Measurements from ENCODE around the gene MTMR11. TPM values are rescaled to one million over a fixed set of nuclear protein-coding genes. Genes with fewer than 3 reads are reported as not detected.
A peak's percentile ranks its signal among the peaks of the same experiment; 100 is the strongest.

MTMR11 gene
- total and polyA plus RNA-seq, 9 of the 15 experiments (the other 6 are each of a cell fraction or from before 2014, with no cell fraction given), result 0.09 to 1.6 (median 0.51) TPM

DNA sequence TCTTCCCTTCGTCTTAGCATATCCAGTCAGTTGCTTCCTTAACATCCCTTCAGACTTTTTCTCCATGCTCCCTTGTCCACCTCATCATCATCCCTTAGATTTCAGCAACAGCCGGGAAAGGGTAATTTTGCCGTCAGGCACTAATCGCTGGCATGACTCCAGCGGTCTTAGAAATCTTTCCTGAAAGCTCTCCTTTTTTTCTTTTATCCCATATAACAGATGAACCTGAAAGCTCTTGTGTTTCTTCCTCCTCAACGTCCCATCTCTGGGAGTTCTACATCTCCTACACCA is 47.7 kb downstream of the MTMR11 start:
- H3K9me3 ChIP-seq (replicated peaks; ENCODE audit: control insufficient read depth, insufficient read depth, low read depth, low read length), result no peaks in the 10 kb centered on the region
- ATAC-seq, result no peak
- no peak for FAIRE-seq
- H3K9me1 ChIP-seq (ENCODE audit: control insufficient read depth, insufficient read depth, low read length), result no peaks in the 10 kb centered on the region
- peak overlapping the region; percentile 64 for H3K4me3 ChIP-seq
- peak overlapping the region; percentile 95 for H2AFZ ChIP-seq (ENCODE audit: low read depth, low read length)
- in situ Hi-C loops (cut with MboI) (loop anchor here (5.0 kb wide), 1 partner anchor 47 kb away; a partner anchor contains a TSS), intact Hi-C loops (cut with micrococcal nuclease) (loop anchor here (1.0 to 2.0 kb wide), 3 partner anchors 38 to 162 kb away; partner anchors contain the start of gene SF3B4)
- peaks cover 19% of the 10 kb centered on the region for H4K20me1 ChIP-seq (replicated peaks; ENCODE audit: control insufficient read depth, insufficient read depth, low read length)
- H3K27me3 ChIP-seq (ENCODE audit: control insufficient read depth in 2 of 2, insufficient read depth in 2 of 2, low read length in 2 of 2), result no peaks in the 10 kb centered on the region
- no TSS peak for BruUV-seq (replicated peaks)
- peak in 1 of 4 experiments; percentile 50 for DNase-seq (ENCODE audit: extremely low read depth in 1 of 4, low spot score in 3 of 4)
- H3K4me2 ChIP-seq (ENCODE audit: insufficient read depth, low read length), result peak overlapping the region; percentile 99
- POLR2A ChIA-PET, result interaction anchor here (0.7 to 5.9 kb wide), 19 partner anchors 8 to 411 kb away, joined by 3 to 71 read pairs (median 19); partner anchors contain the start of genes MTMR11, OTUD7B, SF3B4 and VPS45
- CTCF ChIA-PET (ENCODE audit: low intra/inter-chr PET ratio), result interaction anchor here (1.3 to 1.9 kb wide), 2 partner anchors 53 to 298 kb away, joined by 4 to 8 read pairs; no protein-coding TSS in a partner anchor
- H3K9ac ChIP-seq (ENCODE audit: insufficient read depth in 1 of 2, low read depth in 2 of 2, low read length in 2 of 2), result peak overlapping the region; percentile 86 to 95; a peak in 3 of 4 replicates
- 0% methylated on average over 6 of the region's 6 CpGs for WGBS (ENCODE audit: insufficient coverage, low coverage, missing lambda C conversion rate)
- H3K4me1 ChIP-seq (replicated peaks in 1 of 2; ENCODE audit: control insufficient read depth in 2 of 2, insufficient read depth in 2 of 2, low read length in 2 of 2), result peaks cover 8 to 17% of the 10 kb centered on the region in 2 experiments
- H3K36me3 ChIP-seq (ENCODE audit: control insufficient read depth, insufficient read depth, low read length), result peaks cover 5% of the 10 kb centered on the region; the same call in 1 of the 3 replicates
- H3K27ac ChIP-seq (ENCODE audit: extremely low read depth, low read depth, low read length), result peak overlapping the region; percentile 98
- H3K79me2 ChIP-seq (ENCODE audit: control insufficient read depth, insufficient read depth, low read length), result peaks cover 27% of the 10 kb centered on the region
- TF ChIP-seq ATF7 (IDR thresholded peaks at IDR 0.05) (no peak), ZNF41 (CRISPR knock-in tag; conservative IDR thresholded peaks at IDR 0.05) (no peak), ZNF764 (CRISPR knock-in tag; IDR thresholded peaks at IDR 0.05; ENCODE audit: low read depth) (no peak), CHD1 (IDR thresholded peaks at IDR 0.05; ENCODE audit: low read length) (no peak), CBX3 (IDR thresholded peaks at IDR 0.05; ENCODE audit: borderline replicate concordance in 1 of 2, low read length in 2 of 2) (no peak), ZNF165 (CRISPR knock-in tag; IDR thresholded peaks at IDR 0.05; ENCODE audit: borderline replicate concordance) (no peak), ZKSCAN1 (IDR thresholded peaks at IDR 0.05; ENCODE audit: low read depth, low read length) (no peak), EHMT2 (IDR thresholded peaks at IDR 0.05) (0 out of 2 replicates have a peak, but pooled peaks have one; percentile 2), HMG20B (CRISPR knock-in tag; IDR thresholded peaks at IDR 0.05) (no peak), BRCA1 (IDR thresholded peaks at IDR 0.05) (no peak), BRCA1 (CRISPR knock-in tag; IDR thresholded peaks at IDR 0.05) (no peak), ZSCAN29 (IDR thresholded peaks at IDR 0.05) (0 out of 2 replicates have a peak, but pooled peaks have one; percentile 18)
- TF ChIP-seq, protein P1, sequence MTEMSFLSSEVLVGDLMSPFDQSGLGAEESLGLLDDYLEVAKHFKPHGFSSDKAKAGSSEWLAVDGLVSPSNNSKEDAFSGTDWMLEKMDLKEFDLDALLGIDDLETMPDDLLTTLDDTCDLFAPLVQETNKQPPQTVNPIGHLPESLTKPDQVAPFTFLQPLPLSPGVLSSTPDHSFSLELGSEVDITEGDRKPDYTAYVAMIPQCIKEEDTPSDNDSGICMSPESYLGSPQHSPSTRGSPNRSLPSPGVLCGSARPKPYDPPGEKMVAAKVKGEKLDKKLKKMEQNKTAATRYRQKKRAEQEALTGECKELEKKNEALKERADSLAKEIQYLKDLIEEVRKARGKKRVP (CRISPR knock-in tag; IDR thresholded peaks at IDR 0.05), result no peak
- TF ChIP-seq, protein P2, sequence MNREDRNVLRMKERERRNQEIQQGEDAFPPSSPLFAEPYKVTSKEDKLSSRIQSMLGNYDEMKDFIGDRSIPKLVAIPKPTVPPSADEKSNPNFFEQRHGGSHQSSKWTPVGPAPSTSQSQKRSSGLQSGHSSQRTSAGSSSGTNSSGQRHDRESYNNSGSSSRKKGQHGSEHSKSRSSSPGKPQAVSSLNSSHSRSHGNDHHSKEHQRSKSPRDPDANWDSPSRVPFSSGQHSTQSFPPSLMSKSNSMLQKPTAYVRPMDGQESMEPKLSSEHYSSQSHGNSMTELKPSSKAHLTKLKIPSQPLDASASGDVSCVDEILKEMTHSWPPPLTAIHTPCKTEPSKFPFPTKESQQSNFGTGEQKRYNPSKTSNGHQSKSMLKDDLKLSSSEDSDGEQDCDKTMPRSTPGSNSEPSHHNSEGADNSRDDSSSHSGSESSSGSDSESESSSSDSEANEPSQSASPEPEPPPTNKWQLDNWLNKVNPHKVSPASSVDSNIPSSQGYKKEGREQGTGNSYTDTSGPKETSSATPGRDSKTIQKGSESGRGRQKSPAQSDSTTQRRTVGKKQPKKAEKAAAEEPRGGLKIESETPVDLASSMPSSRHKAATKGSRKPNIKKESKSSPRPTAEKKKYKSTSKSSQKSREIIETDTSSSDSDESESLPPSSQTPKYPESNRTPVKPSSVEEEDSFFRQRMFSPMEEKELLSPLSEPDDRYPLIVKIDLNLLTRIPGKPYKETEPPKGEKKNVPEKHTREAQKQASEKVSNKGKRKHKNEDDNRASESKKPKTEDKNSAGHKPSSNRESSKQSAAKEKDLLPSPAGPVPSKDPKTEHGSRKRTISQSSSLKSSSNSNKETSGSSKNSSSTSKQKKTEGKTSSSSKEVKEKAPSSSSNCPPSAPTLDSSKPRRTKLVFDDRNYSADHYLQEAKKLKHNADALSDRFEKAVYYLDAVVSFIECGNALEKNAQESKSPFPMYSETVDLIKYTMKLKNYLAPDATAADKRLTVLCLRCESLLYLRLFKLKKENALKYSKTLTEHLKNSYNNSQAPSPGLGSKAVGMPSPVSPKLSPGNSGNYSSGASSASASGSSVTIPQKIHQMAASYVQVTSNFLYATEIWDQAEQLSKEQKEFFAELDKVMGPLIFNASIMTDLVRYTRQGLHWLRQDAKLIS (CRISPR knock-in tag; IDR thresholded peaks at IDR 0.05), result no peak
- TF ChIP-seq, protein P3, sequence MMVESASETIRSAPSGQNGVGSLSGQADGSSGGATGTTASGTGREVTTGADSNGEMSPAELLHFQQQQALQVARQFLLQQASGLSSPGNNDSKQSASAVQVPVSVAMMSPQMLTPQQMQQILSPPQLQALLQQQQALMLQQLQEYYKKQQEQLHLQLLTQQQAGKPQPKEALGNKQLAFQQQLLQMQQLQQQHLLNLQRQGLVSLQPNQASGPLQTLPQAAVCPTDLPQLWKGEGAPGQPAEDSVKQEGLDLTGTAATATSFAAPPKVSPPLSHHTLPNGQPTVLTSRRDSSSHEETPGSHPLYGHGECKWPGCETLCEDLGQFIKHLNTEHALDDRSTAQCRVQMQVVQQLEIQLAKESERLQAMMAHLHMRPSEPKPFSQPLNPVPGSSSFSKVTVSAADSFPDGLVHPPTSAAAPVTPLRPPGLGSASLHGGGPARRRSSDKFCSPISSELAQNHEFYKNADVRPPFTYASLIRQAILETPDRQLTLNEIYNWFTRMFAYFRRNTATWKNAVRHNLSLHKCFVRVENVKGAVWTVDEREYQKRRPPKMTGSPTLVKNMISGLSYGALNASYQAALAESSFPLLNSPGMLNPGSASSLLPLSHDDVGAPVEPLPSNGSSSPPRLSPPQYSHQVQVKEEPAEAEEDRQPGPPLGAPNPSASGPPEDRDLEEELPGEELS (CRISPR knock-in tag; IDR thresholded peaks at IDR 0.05; ENCODE audit: borderline replicate concordance), result 0 out of 2 replicates have a peak, but pooled peaks have one; percentile 47

All from K562 (cell line).